HG03159 (cell line): ENCODE results near the gene ISCA2.
"Not testable (repeated sequence)": the region's sequence is repeated elsewhere in the genome, so short reads cannot be mapped to it uniquely, and the experiment has no call there.

Source experiments
- ATAC-seq: cut with Tn5 transposase; IDR thresholded peaks from one replicate; pipeline ENCODE4 v1.9.1; 2021; ENCODE audit warnings: mild to moderate bottlenecking, moderate library complexity; ENCODE audit not compliant: unreplicated experiment

The ISCA2 gene

GRCh38 chr14:74493343-74494261, at the start of gene ISCA2:
Gene ISCA2, plus strand, starts transcription at chr14:74493765. Its CDS starts 10 bp downstream, at chr14:74493775.
- ATAC-seq, result peak; percentile 84

GRCh38 chr14:74444866-74445265, 48.7 kb upstream of the ISCA2 start:
- ATAC-seq, result no peak

- not testable (repeated sequence) for ATAC-seq
Observed at GRCh38 chr14:74454397-74454796, 39.2 kb upstream of the ISCA2 start.

DNA sequence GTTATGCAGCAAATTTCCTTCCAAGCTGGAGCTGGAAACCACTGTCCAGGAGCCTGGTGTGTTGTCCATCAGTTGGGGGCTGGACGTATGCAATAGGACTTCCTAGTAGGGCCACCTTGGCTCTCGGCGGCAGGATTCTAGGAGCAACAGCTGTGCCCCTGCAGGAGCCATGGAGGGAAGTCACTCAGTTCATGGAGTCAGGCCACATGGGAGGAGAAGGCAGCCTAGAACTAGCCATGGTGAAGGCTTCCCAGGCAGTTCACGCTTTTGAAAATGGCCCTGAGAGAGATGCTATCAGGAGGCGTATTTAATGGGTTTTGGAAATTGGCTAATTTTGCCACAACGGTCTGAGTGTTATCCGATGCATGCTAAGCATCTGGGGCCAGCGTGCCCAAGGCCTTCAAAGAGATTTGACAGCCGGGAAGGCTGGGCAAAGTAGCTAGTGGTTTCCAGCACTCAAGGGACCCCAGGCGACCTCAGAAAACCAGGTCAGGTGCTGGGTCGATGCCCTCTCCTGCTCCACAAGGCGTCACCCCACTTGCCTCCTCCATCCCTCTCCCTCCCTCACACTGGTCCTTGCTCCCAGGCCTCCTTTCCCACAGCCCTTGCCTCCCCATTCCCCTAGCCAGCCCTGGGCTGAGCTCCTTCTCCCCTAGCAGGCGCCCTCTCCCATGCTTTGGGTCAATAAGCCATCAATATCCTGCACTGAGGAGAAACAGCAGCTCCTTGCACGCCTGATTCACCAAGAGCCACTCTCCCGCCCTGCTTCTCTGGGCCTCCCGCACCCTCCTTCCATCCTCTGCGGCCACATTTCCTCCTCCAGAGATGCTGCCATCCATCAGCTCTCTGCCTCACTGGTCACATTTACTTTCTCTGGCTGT, 36.6 kb upstream of the ISCA2 start:
- ATAC-seq, result no peak

GRCh38 chr14:74457565-74457895, 36.0 kb upstream of the ISCA2 start:
- no peak for ATAC-seq

DNA sequence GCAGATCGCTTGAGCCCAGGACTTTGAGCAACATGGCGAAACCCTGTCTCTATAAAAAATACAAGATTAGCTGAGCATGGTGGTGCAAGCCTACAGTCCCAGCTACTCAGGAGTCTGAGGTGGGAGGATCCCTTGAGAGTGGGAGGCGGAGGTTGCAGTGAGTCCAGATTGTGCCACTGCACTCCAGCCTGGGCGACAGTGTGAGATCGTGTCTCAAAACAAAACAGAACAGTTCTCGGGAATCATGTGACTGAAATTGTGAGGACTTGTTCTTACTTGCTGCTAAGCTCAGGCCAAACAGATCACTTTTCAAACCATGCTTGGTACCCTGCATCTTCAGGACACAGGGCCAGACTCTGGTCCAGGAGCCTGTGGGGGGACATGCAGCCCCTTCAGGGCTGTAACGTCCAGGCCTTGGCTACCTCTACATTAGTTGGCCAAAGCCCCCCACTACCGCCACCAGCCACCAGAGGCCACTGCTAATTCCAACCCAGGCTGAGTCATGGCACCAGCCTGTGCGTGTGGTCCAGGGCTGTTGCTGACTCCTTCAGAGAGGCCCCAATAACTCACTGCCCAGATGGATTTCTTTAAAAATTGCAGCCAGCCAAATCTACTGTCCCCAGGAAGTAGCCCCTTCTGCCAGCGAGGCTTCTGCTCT, 34.1 kb upstream of the ISCA2 start:
- peak; percentile 58 for ATAC-seq

DNA sequence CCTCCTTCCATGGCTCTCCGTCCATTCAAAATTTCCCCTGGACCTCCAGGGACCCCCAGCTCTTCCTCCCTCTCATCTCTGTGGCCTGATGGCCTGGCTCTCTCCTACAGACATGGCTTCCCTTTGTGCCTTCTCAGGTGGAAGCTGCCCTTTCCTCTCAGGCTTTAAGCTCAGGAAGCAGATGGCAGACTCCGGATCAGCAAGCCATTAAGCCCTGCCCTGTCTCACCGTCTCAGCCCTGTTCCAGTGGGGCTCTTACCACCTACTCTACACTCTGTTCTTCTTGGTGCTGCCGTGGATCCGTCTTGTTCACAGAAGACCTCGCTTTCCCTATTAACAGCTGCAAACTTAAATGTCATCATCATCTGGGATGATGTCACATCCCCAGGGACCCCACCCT, 33.6 kb upstream of the ISCA2 start:
- no peak for ATAC-seq

GRCh38 chr14:74462993-74463392, 30.6 kb upstream of the ISCA2 start:
- no peak for ATAC-seq

- no peak for ATAC-seq
Observed at GRCh38 chr14:74463697-74464096, 29.9 kb upstream of the ISCA2 start.

DNA sequence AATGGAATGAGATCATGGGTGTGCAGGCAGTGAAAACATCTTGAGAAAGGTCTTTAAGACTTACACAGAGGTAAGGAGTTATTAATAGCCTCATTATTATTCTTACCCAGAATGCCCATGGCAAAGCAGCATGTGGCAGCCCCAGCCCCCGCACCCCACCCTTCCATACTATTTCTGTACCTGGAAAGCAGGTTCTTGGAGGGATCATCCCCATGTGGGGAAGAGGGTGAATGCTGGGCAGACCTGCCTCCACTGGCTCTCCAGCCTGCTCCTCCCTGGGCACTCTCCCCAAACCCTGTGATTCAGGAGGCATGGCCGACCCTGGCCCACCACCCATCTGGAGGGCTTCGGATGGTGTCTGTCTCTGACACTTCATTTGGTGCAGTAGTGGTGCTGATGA, 28.8 kb upstream of the ISCA2 start:
- no peak for ATAC-seq

GRCh38 chr14:74465335-74465734, 28.2 kb upstream of the ISCA2 start:
- ATAC-seq, result no peak

GRCh38 chr14:74468513-74468912, 25.1 kb upstream of the ISCA2 start:
- ATAC-seq, result no peak

GRCh38 chr14:74469548-74470518, 23.7 kb upstream of the ISCA2 start:
- ATAC-seq, result no peak

GRCh38 chr14:74472601-74473000, 21.0 kb upstream of the ISCA2 start:
- no peak for ATAC-seq

- no peak for ATAC-seq
Observed at GRCh38 chr14:74474376-74474775, 19.2 kb upstream of the ISCA2 start.

DNA sequence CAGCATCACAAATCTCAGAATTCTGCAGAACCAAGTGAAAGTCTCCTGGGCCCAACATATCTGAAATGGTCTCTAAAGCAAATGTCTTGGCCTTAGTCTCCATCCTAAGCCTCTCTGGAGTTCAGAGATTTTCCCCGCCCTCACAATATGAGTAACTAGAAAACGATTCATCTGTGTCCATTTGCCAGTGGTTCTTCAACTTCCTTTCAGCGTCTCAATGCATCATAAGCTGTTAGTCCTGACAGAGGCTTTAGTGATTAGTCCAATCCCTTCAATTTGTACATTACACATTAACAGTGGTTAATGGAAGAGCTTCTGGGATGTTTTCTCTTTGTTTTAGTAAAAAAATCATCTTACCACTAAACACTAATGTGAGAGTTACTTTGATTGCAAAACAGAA, 17.9 kb upstream of the ISCA2 start:
- ATAC-seq, result no peak

DNA sequence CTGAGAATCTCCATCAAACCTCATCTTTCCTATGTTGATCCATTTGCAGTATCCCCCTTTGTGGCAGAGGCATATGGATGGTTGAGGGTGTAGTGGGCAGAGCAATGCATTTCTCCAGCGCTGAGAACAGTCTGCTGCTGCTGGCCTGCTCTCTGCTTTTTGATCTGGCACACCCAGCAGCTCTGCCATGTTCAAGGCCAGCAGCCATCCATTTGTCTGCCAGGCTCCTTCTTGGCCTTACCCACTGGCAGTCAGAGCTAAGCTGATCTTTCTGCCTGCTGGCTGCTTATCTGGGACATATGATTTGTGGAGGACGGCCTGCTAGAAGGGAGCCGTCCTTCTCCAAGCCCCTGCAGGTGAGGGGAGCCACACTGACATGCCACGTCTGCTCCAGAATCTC, 17.5 kb upstream of the ISCA2 start:
- no peak for ATAC-seq

GRCh38 chr14:74476607-74477006, 17.0 kb upstream of the ISCA2 start:
- no peak for ATAC-seq

DNA sequence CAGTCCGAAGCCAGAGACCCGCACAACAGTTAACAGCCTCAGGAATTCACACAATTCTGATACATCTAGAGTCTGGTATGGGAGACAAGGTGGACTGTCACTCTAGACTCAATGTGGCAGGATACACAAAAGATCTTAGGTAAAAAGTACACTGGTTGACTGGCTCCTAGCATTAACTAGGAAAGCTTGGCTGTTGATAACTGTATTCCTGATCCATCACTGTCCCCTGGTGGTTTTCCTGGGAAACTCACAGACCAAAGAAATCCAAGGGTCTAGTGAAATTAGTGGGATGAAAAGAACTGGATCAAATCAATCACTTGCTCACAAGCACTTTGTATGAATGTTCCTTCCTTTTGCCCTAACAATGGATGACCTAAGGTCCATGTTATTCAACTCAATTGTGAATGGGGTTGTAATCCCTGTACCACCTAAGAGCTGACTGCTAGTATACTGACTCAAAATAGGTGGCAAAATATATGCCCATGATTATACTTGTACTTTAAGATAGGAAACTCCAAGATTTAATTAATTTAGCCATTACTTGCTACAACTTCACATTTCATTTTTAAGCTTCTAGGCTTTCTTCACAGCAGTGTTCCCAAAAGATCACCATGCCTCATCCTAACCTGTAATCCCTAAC, 14.4 kb upstream of the ISCA2 start:
- ATAC-seq, result no peak

DNA sequence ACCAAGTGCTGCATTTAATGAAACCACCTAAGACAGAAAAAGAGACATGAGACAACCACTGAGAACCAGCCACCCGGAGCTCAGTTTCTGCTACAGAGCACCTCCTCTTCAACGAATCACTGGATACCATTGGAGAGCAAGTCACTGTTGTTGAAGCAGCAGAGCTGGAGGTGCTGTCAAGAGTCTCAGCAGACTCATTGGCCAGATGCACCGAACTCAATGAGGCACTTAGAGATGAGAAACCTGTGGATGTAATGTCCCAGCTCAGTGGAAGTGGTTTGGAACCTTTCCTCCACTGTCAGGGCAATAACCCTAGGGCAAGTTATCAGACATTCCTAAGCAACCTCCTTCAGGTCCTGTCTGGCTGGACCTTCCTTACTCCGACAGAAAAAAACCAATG, 13.5 kb upstream of the ISCA2 start:
- ATAC-seq, result no peak
